HCT116 (cell line): ENCODE data around the gene NAALAD2.

ENCODE experiments used
- EZH2 ChIP-seq: fragments of 200-600 bp; sonication (generic); IDR thresholded peaks from 2 replicates; pipeline ENCODE4 v1.6.1; 2017; ENCODE audit warnings: antibody characterized with exemption, mixed run types
- EZH2phosphoT487 ChIP-seq: fragments of 200-600 bp; IDR thresholded peaks from 2 replicates; pipeline ENCODE4 v1.6.1; 2018; ENCODE audit warnings: antibody characterized with exemption, borderline replicate concordance
- POLR2A ChIP-seq: IDR thresholded peaks from 2 replicates; pipeline ENCODE4 v1.7.0; 2011; ENCODE audit warnings: borderline replicate concordance; ENCODE audit not compliant: insufficient read depth, insufficient read length; ENCODE audit errors: extremely low read depth
- SP1 ChIP-seq: IDR thresholded peaks from 2 replicates; pipeline ENCODE4 v1.6.1; 2012; ENCODE audit warnings: low read depth
- YY1 ChIP-seq: IDR thresholded peaks from 2 replicates; pipeline ENCODE4 v1.6.1; 2011; ENCODE audit warnings: low read length, low read depth, moderate library complexity, mild to moderate bottlenecking; ENCODE audit not compliant: insufficient replicate concordance; ENCODE audit errors: extremely low read depth
- ZNF274 ChIP-seq: fragments of 200-500 bp; sonication (Bioruptor generic); IDR thresholded peaks from 2 replicates; pipeline ENCODE4 v1.6.1; 2014; ENCODE audit warnings: mild to moderate bottlenecking, low read depth, low read length, inconsistent platforms

GRCh38 chr11:90241414-90241813 is 107.0 kb downstream of the NAALAD2 start:
- TF ChIP-seq EZH2 (no peak), POLR2A (no peak), SP1 (no peak), ZNF274 (no peak), EZH2phosphoT487 (no peak), YY1 (no peak)
